HepG2 (cell line): ENCODE measurements around the gene ATP6V1F. TPM values are rescaled to one million over a fixed set of nuclear protein-coding genes. Genes with fewer than 3 reads are reported as not detected.

Source experiments
- ATAC-seq: fragments of 200-7000 bp; cut with Tn5 transposase; 3 replicates; pipeline ENCODE4 v1.9.1; 2020; ENCODE audit warnings: mild to moderate bottlenecking, moderate library complexity
- BruUV-seq: library from RNA; stranded (reverse); fragments of 400-500 nt; replicated peaks from 2 replicates; lab custom pipeline; 2021; lab: Mats Ljungman, UMichigan
- CTCF ChIA-PET: fragments of 300-600 bp; formaldehyde crosslinking; extraction: SDS; loops from one replicate; lab custom pipeline; 2021; ENCODE audit warnings: low total read pairs, inconsistent platforms, low intra/inter-chr PET ratio; lab: Yijun Ruan, JAX
- POLR2A ChIA-PET: fragments of 350-600 bp; sonication (Branson Sonifier 250); formaldehyde crosslinking; loops from one replicate; lab custom pipeline; 2020; ENCODE audit warnings: antibody characterized with exemption, inconsistent platforms; lab: Yijun Ruan, JAX
- DNase-seq: peaks from one replicate; pipeline ENCODE4 v3.0.0-alpha.2; 2015; ENCODE audit warnings: low spot score
- FAIRE-seq: peaks from 3 replicates; lab custom pipeline; 2011; peaks lifted over from hg19 to GRCh38; lab: Jason Lieb, UNC
- H2AFZ ChIP-seq: one replicate; pipeline ENCODE4 v1.6.1; 2011; ENCODE audit warnings: low read length, inconsistent platforms
- H3K27ac ChIP-seq: fragments of 300-600 bp; 3 replicates; pipeline ENCODE4 v1.8.0; 2011; ENCODE audit warnings: mixed run types, mild to moderate bottlenecking, mixed read lengths, low read length, inconsistent platforms; ENCODE audit not compliant: insufficient read depth; ENCODE audit errors: extremely low read length
- H3K27me3 ChIP-seq, 2 experiments: fragments of 200-600 bp in 1 of 2; 2 replicates in 1 of 2; 3 replicates in 1 of 2; pipeline versions ENCODE4 v1.6.0 to v1.8.0; 2011; ENCODE audit warnings: low read length in 2 of 2, mild to moderate bottlenecking in 2 of 2, moderate library complexity in 2 of 2, inconsistent platforms in 1 of 2; ENCODE audit not compliant: insufficient read depth in 2 of 2, control insufficient read depth in 1 of 2
- H3K36me3 ChIP-seq, 2 experiments: fragments of 200-600 bp in 1 of 2; replicated peaks in 1 of 2; 2 replicates in 1 of 2; 3 replicates in 1 of 2; pipeline versions ENCODE4 v1.5.1 to v1.8.0; 2011; ENCODE audit warnings: low read length in 2 of 2, inconsistent platforms in 1 of 2; ENCODE audit not compliant: insufficient read depth in 2 of 2, control insufficient read depth in 1 of 2
- H3K4me1 ChIP-seq: 2 replicates; pipeline ENCODE4 v1.5.1; 2012; ENCODE audit warnings: low read length, inconsistent platforms; ENCODE audit not compliant: insufficient read depth
- H3K4me2 ChIP-seq: 2 replicates; pipeline ENCODE4 v1.6.0; 2011; ENCODE audit warnings: low read depth, low read length, inconsistent platforms
- H3K4me3 ChIP-seq, 3 experiments: fragments of 200-600 bp in 1 of 3; sonication (generic), shearing (Covaris generic) in 1 of 3; replicated peaks in 1 of 3; 2 replicates each; pipeline ENCODE4 v1.5.1; 2011 to 2016; ENCODE audit warnings: low read length in 3 of 3, inconsistent platforms in 2 of 3, low read depth in 2 of 3, mild to moderate bottlenecking in 2 of 3, control low read depth in 1 of 3, mixed read lengths in 1 of 3; ENCODE audit not compliant: insufficient read depth in 1 of 3
- H3K79me2 ChIP-seq: one replicate; pipeline ENCODE4 v1.6.1; 2011; ENCODE audit warnings: low read length, inconsistent platforms; ENCODE audit not compliant: insufficient read depth
- H3K9ac ChIP-seq: 2 replicates; pipeline ENCODE4 v1.6.0; 2011; ENCODE audit warnings: mild to moderate bottlenecking, low read depth, low read length, inconsistent platforms; ENCODE audit not compliant: insufficient read depth
- H3K9me3 ChIP-seq: 2 replicates; pipeline ENCODE4 v1.5.1; 2012; ENCODE audit warnings: mild to moderate bottlenecking, low read length
- H4K20me1 ChIP-seq: 2 replicates; pipeline ENCODE4 v1.6.0; 2011; ENCODE audit warnings: inconsistent platforms, mild to moderate bottlenecking, low read length, moderate library complexity; ENCODE audit not compliant: insufficient read depth
- AKAP8 ChIP-seq: sonication (generic); formaldehyde crosslinking; IDR thresholded peaks from 2 replicates; pipeline ENCODE4 v1.5.1; 2020; ENCODE audit warnings: mild to moderate bottlenecking, missing genetic modification reagents
- ATF7-NPFF ChIP-seq: sonication (generic); formaldehyde crosslinking; IDR thresholded peaks from 2 replicates; pipeline ENCODE4 v1.8.1; 2023; ENCODE audit warnings: mild to moderate bottlenecking, low read depth, missing genetic modification reagents, moderate library complexity
- BCL3 ChIP-seq: sonication (generic); formaldehyde crosslinking; IDR thresholded peaks from 2 replicates; pipeline ENCODE4 v1.5.1; 2020; ENCODE audit warnings: mild to moderate bottlenecking, missing genetic modification reagents, moderate library complexity
- CHD2 ChIP-seq: IDR thresholded peaks from 2 replicates; pipeline ENCODE4 v1.6.1; 2011; ENCODE audit warnings: low read depth, low read length, improper control_type of control experiment
- FOXA1 ChIP-seq, 2 experiments: fragments of 450-650 bp in 1 of 2; sonication (generic) in 1 of 2; formaldehyde crosslinking in 1 of 2; IDR thresholded peaks; 2 replicates each; pipeline versions ENCODE4 v1.4.0 to v1.6.1; 2016 to 2020; ENCODE audit warnings: missing genetic modification reagents in 1 of 2
- FOXK2 ChIP-seq: fragments of 450-650 bp; IDR thresholded peaks from 2 replicates; pipeline ENCODE4 v1.6.1; 2016
- GTF2F1 ChIP-seq: fragments of 150-350 bp; IDR thresholded peaks from 2 replicates; pipeline ENCODE4 v1.6.1; 2014; ENCODE audit warnings: low read length
- MLLT10 ChIP-seq: sonication (generic); formaldehyde crosslinking; IDR thresholded peaks from 2 replicates; pipeline ENCODE4 v1.4.0; 2020; ENCODE audit warnings: missing genetic modification reagents
- PHF5A ChIP-seq: IDR thresholded peaks from one replicate; pipeline ENCODE4 v1.6.1; 2018; ENCODE audit warnings: low read depth, missing genetic modification reagents; ENCODE audit not compliant: unreplicated experiment
- SMAD3 ChIP-seq: sonication (generic); formaldehyde crosslinking; IDR thresholded peaks from 2 replicates; pipeline ENCODE4 v1.4.0; 2020; ENCODE audit warnings: missing genetic modification reagents
- XRCC5 ChIP-seq: fragments of 200-400 bp; formaldehyde crosslinking; optimal IDR thresholded peaks from 2 replicates; pipeline ENCODE3; 2017; ENCODE audit warnings: mild to moderate bottlenecking, low read length
- ZNF646 ChIP-seq: sonication (generic); formaldehyde crosslinking; IDR thresholded peaks from 2 replicates; pipeline ENCODE4 v1.9.0; 2021; ENCODE audit warnings: mild to moderate bottlenecking, missing genetic modification reagents
- ZNF678 ChIP-seq: sonication (generic); formaldehyde crosslinking; IDR thresholded peaks from 2 replicates; pipeline ENCODE4 v1.4.0; 2020; ENCODE audit warnings: mild to moderate bottlenecking, missing genetic modification reagents
- WGBS: methylation state at CpG from one replicate; pipeline ENCODE4 v1.1.6; 2017; ENCODE audit warnings: low lambda C conversion rate; 5-methylcytosine and 5-hydroxymethylcytosine counted together
- in situ Hi-C: cut with HindIII; loops from 2 replicates; pipeline ENCODE4 v1.10.0; 2017; ENCODE audit warnings: low pct_unique_long_range_greater_than_20kb; ENCODE audit not compliant: extremely low pct_ligation_motif_present
- intact Hi-C: fragments of 100-400 bp; cut with micrococcal nuclease; formaldehyde crosslinking; loops from one replicate; pipeline ENCODE4 v1.10.0; 2022; ENCODE audit not compliant: unreplicated experiment
- polyA plus RNA-seq, 8 experiments: library from polyadenylated mRNA; depleted of rRNA in 3 of 8; stranded (reverse) in 7 of 8; unstranded in 1 of 8; fragments of >200 nt; fragmentation: Illumina TruSeq in 4 of 8; extraction: Trizol in 4 of 8; gene quantifications; 2 replicates each; pipeline versions ENCODE4 v1.2.1 to v1.2.3, GENCODE V29; 2011 to 2016; ENCODE audit warnings: low read depth in 4 of 8, missing spikeins in 1 of 8, mixed read lengths in 1 of 8; ENCODE audit not compliant: insufficient read depth in 1 of 8
- total RNA-seq, 5 experiments: library from RNA; depleted of rRNA; stranded (reverse); fragments of >200 nt; fragmentation: Illumina TruSeq; extraction: Trizol; gene quantifications; 2 replicates each; pipeline ENCODE4 v1.2.3, GENCODE V29; 2016; ENCODE audit warnings: low read depth in 1 of 5
- TF ChIP-seq, protein P1 (sequence below): sonication (generic); formaldehyde crosslinking; IDR thresholded peaks from 2 replicates; pipeline ENCODE4 v1.4.0; 2020; ENCODE audit warnings: missing genetic modification reagents
- TF ChIP-seq, protein P2 (sequence below): sonication (generic); formaldehyde crosslinking; IDR thresholded peaks from 2 replicates; pipeline ENCODE4 v1.5.1; 2020; ENCODE audit warnings: missing genetic modification reagents, mild to moderate bottlenecking, borderline replicate concordance

The ATP6V1F gene
- total and polyA plus RNA-seq, 2 of the 13 experiments (the other 11 are each of a cell fraction or from before 2014, with no cell fraction given) = 87.2 to 132 TPM

DNA sequence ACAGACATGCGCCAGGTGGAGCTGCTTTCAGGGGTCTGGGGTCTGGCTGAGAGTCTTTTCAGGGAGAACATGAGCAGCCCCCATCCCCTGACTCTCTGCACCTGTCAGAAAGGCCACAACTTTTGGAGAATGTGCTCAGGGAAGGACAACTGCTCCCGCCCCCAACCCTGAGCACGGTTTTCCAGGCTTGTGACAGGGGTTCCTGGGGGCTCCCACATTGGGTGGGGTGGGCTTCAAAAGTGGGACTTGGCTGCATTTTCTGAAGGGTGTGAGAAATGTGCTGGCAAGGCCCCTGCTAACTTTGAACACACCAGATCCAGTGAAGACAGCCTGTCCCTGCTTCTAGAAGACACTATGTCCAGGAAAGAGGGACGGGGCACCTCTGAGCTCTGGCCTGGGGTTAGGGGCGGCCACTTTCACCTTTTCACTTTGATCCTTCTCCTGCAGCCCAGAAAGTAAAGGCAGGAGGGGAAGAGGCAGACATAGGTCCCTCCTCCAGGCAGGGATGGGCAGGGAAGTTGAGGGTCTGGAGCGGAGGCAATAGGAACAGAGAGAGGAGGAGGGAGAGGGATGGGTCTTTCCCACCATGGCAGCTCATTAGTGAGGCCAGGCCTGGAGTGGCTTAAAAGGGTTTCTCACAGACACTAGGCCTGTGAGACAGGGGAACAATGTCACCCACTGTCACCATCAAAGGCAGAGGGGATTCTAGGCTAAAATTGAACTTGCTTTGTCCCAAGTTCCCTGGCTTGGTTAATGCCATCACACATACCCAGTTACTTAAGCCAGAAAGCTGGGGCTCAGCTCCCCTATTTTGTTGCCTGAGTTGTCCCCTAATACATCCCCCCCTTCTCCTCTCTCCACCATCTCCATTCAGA lies 46.3 kb downstream of the ATP6V1F start:
- FAIRE-seq = no peak
- no peak for DNase-seq
- ChIA-PET POLR2A (no interaction called here), CTCF (no interaction called here)
- Histone ChIP-seq H3K4me3 (peak overlapping the region in 1 of 3 experiments; percentile 54; a peak in 1 of 6 replicates), H3K4me2 (peak overlapping the region; percentile 61), H3K9me3 (no peaks in the 10 kb centered on the region), H3K27ac (no peak overlapping the region), H3K4me1 (peaks cover 26% of the 10 kb centered on the region), H3K79me2 (no peaks in the 10 kb centered on the region), H4K20me1 (no peaks in the 10 kb centered on the region), H3K27me3 (peaks cover 0 to 45% of the 10 kb centered on the region in 2 experiments; a peak in 3 of 5 replicates), H3K9ac (no peak overlapping the region), H2AFZ (no peak overlapping the region), H3K36me3 (no peaks in the 10 kb centered on the region)
- in situ Hi-C loops (loop anchor here (5.0 kb wide), 2 partner anchors 38 to 183 kb away; no protein-coding TSS in a partner anchor), intact Hi-C loops (no loop called here)
- ATAC-seq = no peak
- BruUV-seq = no TSS peak
- 29% methylated on average over 5 of the region's 6 CpGs for WGBS
- TF ChIP-seq SMAD3 = no peak
- no peak for TF ChIP-seq XRCC5
- no peak for TF ChIP-seq GTF2F1
- TF ChIP-seq MLLT10 (CRISPR knock-in tag) = no peak
- no peak for TF ChIP-seq ZNF678
- TF ChIP-seq CHD2 = no peak
- TF ChIP-seq AKAP8 (CRISPR knock-in tag) = no peak
- TF ChIP-seq ZNF646 = no peak
- no peak for TF ChIP-seq ATF7-NPFF (CRISPR knock-in tag)
- TF ChIP-seq, protein P1, sequence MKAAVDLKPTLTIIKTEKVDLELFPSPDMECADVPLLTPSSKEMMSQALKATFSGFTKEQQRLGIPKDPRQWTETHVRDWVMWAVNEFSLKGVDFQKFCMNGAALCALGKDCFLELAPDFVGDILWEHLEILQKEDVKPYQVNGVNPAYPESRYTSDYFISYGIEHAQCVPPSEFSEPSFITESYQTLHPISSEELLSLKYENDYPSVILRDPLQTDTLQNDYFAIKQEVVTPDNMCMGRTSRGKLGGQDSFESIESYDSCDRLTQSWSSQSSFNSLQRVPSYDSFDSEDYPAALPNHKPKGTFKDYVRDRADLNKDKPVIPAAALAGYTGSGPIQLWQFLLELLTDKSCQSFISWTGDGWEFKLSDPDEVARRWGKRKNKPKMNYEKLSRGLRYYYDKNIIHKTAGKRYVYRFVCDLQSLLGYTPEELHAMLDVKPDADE (CRISPR knock-in tag) = no peak
- no peak for TF ChIP-seq PHF5A (CRISPR knock-in tag)
- no peak for TF ChIP-seq BCL3 (CRISPR knock-in tag)
- no peak for TF ChIP-seq FOXA1 (IDR thresholded peaks at IDR 0.05)
- TF ChIP-seq FOXA1 (CRISPR knock-in tag; IDR thresholded peaks at IDR 0.05) = no peak
- TF ChIP-seq, protein P2, sequence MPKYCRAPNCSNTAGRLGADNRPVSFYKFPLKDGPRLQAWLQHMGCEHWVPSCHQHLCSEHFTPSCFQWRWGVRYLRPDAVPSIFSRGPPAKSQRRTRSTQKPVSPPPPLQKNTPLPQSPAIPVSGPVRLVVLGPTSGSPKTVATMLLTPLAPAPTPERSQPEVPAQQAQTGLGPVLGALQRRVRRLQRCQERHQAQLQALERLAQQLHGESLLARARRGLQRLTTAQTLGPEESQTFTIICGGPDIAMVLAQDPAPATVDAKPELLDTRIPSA = no peak
- no peak for TF ChIP-seq FOXK2
